Testis (tissue), 3 donors: ENCODE data around the gene KRT7. TPM values are rescaled to one million over a fixed set of nuclear protein-coding genes. Genes with fewer than 3 reads are reported as not detected.
A peak's percentile ranks its signal among the peaks of the same experiment; 100 is the strongest.

Experiments
- DNase-seq: peaks from one replicate; pipeline ENCODE4 v3.0.0-alpha.2; 2019
- H3K27ac ChIP-seq, 2 donors: fragments of 200-600 bp; sonication (generic); one replicate each; pipeline ENCODE4 v1.5.1; 2019
- H3K27me3 ChIP-seq: fragments of 200-600 bp; sonication (generic); one replicate; pipeline ENCODE4 v1.5.1; 2019
- H3K36me3 ChIP-seq: fragments of 200-600 bp; sonication (generic); one replicate; pipeline ENCODE4 v1.5.1; 2017; ENCODE audit warnings: low read depth; ENCODE audit errors: missing control alignments
- H3K4me1 ChIP-seq: fragments of 200-600 bp; sonication (generic); one replicate; pipeline ENCODE4 v1.5.1; 2019
- H3K4me3 ChIP-seq, 2 donors: fragments of 200-600 bp; sonication (generic); one replicate each; pipeline ENCODE4 v1.5.1; 2017 to 2019
- H3K9me3 ChIP-seq: fragments of 200-600 bp; sonication (generic); one replicate; pipeline ENCODE4 v1.5.1; 2017
- CTCF ChIP-seq, 3 experiments: fragments of 450-650 bp in 2 of 3; fragments of 200-600 bp in 1 of 3; sonication (generic) in 1 of 3; IDR thresholded peaks; one replicate each; pipeline ENCODE4 v1.5.1; 2016 to 2019; ENCODE audit warnings: antibody characterized with exemption in 3 of 3, mild to moderate bottlenecking in 2 of 3, moderate library complexity in 1 of 3
- POLR2A ChIP-seq: fragments of 450-650 bp; IDR thresholded peaks from one replicate; pipeline ENCODE4 v1.6.1; 2017; ENCODE audit warnings: antibody characterized with exemption, mild to moderate bottlenecking, moderate library complexity
- WGBS, 2 donors: methylation state at CpG; one replicate each; pipeline ENCODE4 v1.1.5; 2018; 5-methylcytosine and 5-hydroxymethylcytosine counted together
- intact Hi-C: fragments of 100-400 bp; cut with DNase I; formaldehyde crosslinking; loops from one replicate; pipeline ENCODE4 v1.15.1; 2023; ENCODE audit warnings: low total_unique reads
- polyA plus RNA-seq: library from polyadenylated mRNA; stranded (reverse); fragments of 350-450 nt; fragmentation: Illumina TruSeq; extraction: RNeasy Lipid Tissue Mini Kit (QIAGEN cat#74804); gene quantifications from one replicate; pipeline ENCODE4 v1.2.3, GENCODE V29; 2014; ENCODE audit warnings: low read depth, low replicate concordance; ENCODE audit not compliant: insufficient read depth
- total RNA-seq, 2 donors: library from RNA; depleted of rRNA; stranded (reverse); fragments of >200 nt; gene quantifications; one replicate each; pipeline ENCODE4 v1.2.3, GENCODE V29; 2016

Gene KRT7
- total and polyA plus RNA-seq, 3 donors from 2014 or later = 3.3 to 19.3 (median 6.9) TPM

- 77 to 84% methylated on average over 5 of the region's 5 CpGs for WGBS, 2 donors
- no peak overlapping the region for H3K27ac ChIP-seq
Observed at GRCh38 chr12:52243259-52243855, 10.3 kb downstream of the KRT7 start.

GRCh38 chr12:52243856-52244614, 11.0 kb downstream of the KRT7 start:
- TF ChIP-seq POLR2A (no peak), CTCF (IDR thresholded peaks at IDR 0.05) (no peak)
- H3K36me3 ChIP-seq = no peaks in the 10 kb centered on the region
- no peak overlapping the region for H3K4me3 ChIP-seq
- intact Hi-C loops = no loop called here
- no peak overlapping the region for H3K27ac ChIP-seq
- H3K4me1 ChIP-seq = no peaks in the 10 kb centered on the region
- DNase-seq = peak; percentile 21
- H3K9me3 ChIP-seq = no peaks in the 10 kb centered on the region
- 79 to 82% methylated on average over 11 to 12 of the region's 12 CpGs for WGBS, 2 donors
- no peaks in the 10 kb centered on the region for H3K27me3 ChIP-seq

More at GRCh38 chr12:52243259-52243855, 10.3 kb downstream of the KRT7 start:
- TF ChIP-seq POLR2A = no peak
- TF ChIP-seq CTCF (IDR thresholded peaks at IDR 0.05) = no peak
- Histone ChIP-seq H3K27me3 (no peaks in the 10 kb centered on the region), H3K9me3 (no peaks in the 10 kb centered on the region), H3K4me1 (no peaks in the 10 kb centered on the region), H3K4me3 (no peak overlapping the region), H3K36me3 (no peaks in the 10 kb centered on the region)
- intact Hi-C loops = no loop called here
- no peak for DNase-seq

- TF ChIP-seq POLR2A (no peak), CTCF (IDR thresholded peaks at IDR 0.05) (no peak)
- H3K27ac ChIP-seq = no peak overlapping the region
- H3K4me1 ChIP-seq = no peaks in the 10 kb centered on the region
- H3K27me3 ChIP-seq = no peaks in the 10 kb centered on the region
- H3K9me3 ChIP-seq = no peaks in the 10 kb centered on the region
- H3K36me3 ChIP-seq = no peaks in the 10 kb centered on the region
- intact Hi-C loops = no loop called here
- no peak overlapping the region for H3K4me3 ChIP-seq
- WGBS, 2 donors = 84 to 85% methylated on average over 3 of the region's 3 CpGs
- DNase-seq = no peak
Observed at GRCh38 chr12:52244615-52244994, 11.6 kb downstream of the KRT7 start.

GRCh38 chr12:52245259-52245961, 12.4 kb downstream of the KRT7 start:
- DNase-seq = no peak
- no peaks in the 10 kb centered on the region for H3K27me3 ChIP-seq
- no peaks in the 10 kb centered on the region for H3K4me1 ChIP-seq
- no peak overlapping the region for H3K27ac ChIP-seq
- no peak overlapping the region for H3K4me3 ChIP-seq
- no peaks in the 10 kb centered on the region for H3K9me3 ChIP-seq
- WGBS, 2 donors = 92 to 95% methylated on average over 19 to 20 of the region's 20 CpGs
- no peak for TF ChIP-seq CTCF (IDR thresholded peaks at IDR 0.05)
- TF ChIP-seq POLR2A = no peak
- intact Hi-C loops = no loop called here
- H3K36me3 ChIP-seq = no peaks in the 10 kb centered on the region
